ENCODE results near the gene F5. TPM values are rescaled to one million over a fixed set of nuclear protein-coding genes. Genes with fewer than 3 reads are reported as not detected.

Gene F5
- total RNA-seq, 2 experiments from 2014 or later = 8.9 to 11.0 TPM

- POLR2A ChIA-PET = no interaction called here
- H3K27ac Mint-ChIP-seq = no peak overlapping the region
- peaks cover 8% of the 10 kb centered on the region for H3K36me3 Mint-ChIP-seq (ENCODE audit: low read depth)
- CTCF ChIA-PET = no interaction called here
- peaks cover 16% of the 10 kb centered on the region for H3K4me1 Mint-ChIP-seq
- no peaks in the 10 kb centered on the region for H3K9me3 Mint-ChIP-seq
- no peak overlapping the region for H3K4me3 Mint-ChIP-seq
- H3K27me3 Mint-ChIP-seq = no peaks in the 10 kb centered on the region
- DNase-seq = no peak
Observed at GRCh38 chr1:169527451-169528214, 58.6 kb downstream of the F5 start.

GRCh38 chr1:169527001-169527400 lies 59.3 kb downstream of the F5 start:
- no peak for DNase-seq
- CTCF ChIA-PET = no interaction called here
- POLR2A ChIA-PET = no interaction called here
- peaks cover 8% of the 10 kb centered on the region for H3K36me3 Mint-ChIP-seq (ENCODE audit: low read depth)
- peaks cover 16% of the 10 kb centered on the region for H3K4me1 Mint-ChIP-seq
- H3K4me3 Mint-ChIP-seq = no peak overlapping the region
- H3K9me3 Mint-ChIP-seq = no peaks in the 10 kb centered on the region
- no peak overlapping the region for H3K27ac Mint-ChIP-seq
- H3K27me3 Mint-ChIP-seq = no peaks in the 10 kb centered on the region

- H3K27me3 Mint-ChIP-seq = no peaks in the 10 kb centered on the region
- no peak overlapping the region for H3K4me3 Mint-ChIP-seq
- CTCF ChIA-PET = no interaction called here
- H3K36me3 Mint-ChIP-seq (ENCODE audit: low read depth) = peaks cover 9% of the 10 kb centered on the region
- POLR2A ChIA-PET = no interaction called here
- H3K9me3 Mint-ChIP-seq = no peaks in the 10 kb centered on the region
- no peak overlapping the region for H3K27ac Mint-ChIP-seq
- H3K4me1 Mint-ChIP-seq = peaks cover 16% of the 10 kb centered on the region
- DNase-seq = no peak
Observed at GRCh38 chr1:169526120-169526832, 60.0 kb downstream of the F5 start.

- no peak overlapping the region for H3K4me3 Mint-ChIP-seq
- CTCF ChIA-PET = no interaction called here
- H3K27ac Mint-ChIP-seq = no peak overlapping the region
- H3K9me3 Mint-ChIP-seq = no peaks in the 10 kb centered on the region
- no peak for DNase-seq
- peaks cover 7% of the 10 kb centered on the region for H3K36me3 Mint-ChIP-seq (ENCODE audit: low read depth)
- no peaks in the 10 kb centered on the region for H3K27me3 Mint-ChIP-seq
- H3K4me1 Mint-ChIP-seq = peaks cover 16% of the 10 kb centered on the region
- POLR2A ChIA-PET = no interaction called here
Observed at GRCh38 chr1:169525391-169525790, 60.9 kb downstream of the F5 start.

GRCh38 chr1:169523904-169524303 lies 62.4 kb downstream of the F5 start:
- Mint-ChIP-seq H3K4me1 (peaks cover 8% of the 10 kb centered on the region), H3K4me3 (no peak overlapping the region)
- POLR2A ChIA-PET = no interaction called here

GRCh38 chr1:169521226-169521625 lies 65.1 kb downstream of the F5 start:
- ChIA-PET POLR2A (no interaction called here), CTCF (no interaction called here)
- Mint-ChIP-seq H3K27me3 (no peaks in the 10 kb centered on the region), H3K4me1 (no peaks in the 10 kb centered on the region), H3K9me3 (no peaks in the 10 kb centered on the region), H3K27ac (no peak overlapping the region), H3K36me3 (ENCODE audit: low read depth) (peaks cover 32% of the 10 kb centered on the region), H3K4me3 (no peak overlapping the region)
- no peak for DNase-seq

More at GRCh38 chr1:169523904-169524303, 62.4 kb downstream of the F5 start:
- Mint-ChIP-seq H3K36me3 (ENCODE audit: low read depth) (peaks cover 17% of the 10 kb centered on the region), H3K27ac (no peak overlapping the region), H3K27me3 (no peaks in the 10 kb centered on the region), H3K9me3 (no peaks in the 10 kb centered on the region)
- no peak for DNase-seq
- CTCF ChIA-PET = interaction anchor here (0.6 kb wide), 1 partner anchor 251 kb away, joined by 3 read pairs; no protein-coding TSS in a partner anchor

- no peak for DNase-seq
- H3K4me3 Mint-ChIP-seq = no peak overlapping the region
- no peaks in the 10 kb centered on the region for H3K4me1 Mint-ChIP-seq
- no peaks in the 10 kb centered on the region for H3K27me3 Mint-ChIP-seq
- no peak overlapping the region for H3K27ac Mint-ChIP-seq
- POLR2A ChIA-PET = no interaction called here
- CTCF ChIA-PET = no interaction called here
- no peaks in the 10 kb centered on the region for H3K9me3 Mint-ChIP-seq
- peaks cover 46% of the 10 kb centered on the region for H3K36me3 Mint-ChIP-seq (ENCODE audit: low read depth)
Observed at GRCh38 chr1:169517558-169518186, 68.6 kb downstream of the F5 start.

GRCh38 chr1:169515641-169516040 lies 70.6 kb downstream of the F5 start:
- Mint-ChIP-seq H3K27me3 (no peaks in the 10 kb centered on the region), H3K9me3 (no peaks in the 10 kb centered on the region), H3K36me3 (ENCODE audit: low read depth) (peaks cover 44% of the 10 kb centered on the region), H3K4me3 (no peak overlapping the region), H3K4me1 (no peaks in the 10 kb centered on the region), H3K27ac (no peak overlapping the region)
- DNase-seq = no peak
- CTCF ChIA-PET = no interaction called here
- POLR2A ChIA-PET = no interaction called here

- no peak for DNase-seq
- no peak overlapping the region for H3K4me3 Mint-ChIP-seq
- no peaks in the 10 kb centered on the region for H3K27me3 Mint-ChIP-seq
- H3K36me3 Mint-ChIP-seq (ENCODE audit: low read depth) = peaks cover 39% of the 10 kb centered on the region
- ChIA-PET POLR2A (no interaction called here), CTCF (no interaction called here)
- H3K27ac Mint-ChIP-seq = no peak overlapping the region
- H3K4me1 Mint-ChIP-seq = peaks cover 1% of the 10 kb centered on the region
- H3K9me3 Mint-ChIP-seq = no peaks in the 10 kb centered on the region
Observed at GRCh38 chr1:169514566-169515270, 71.6 kb downstream of the F5 start.

- Mint-ChIP-seq H3K4me3 (no peak overlapping the region), H3K27me3 (no peaks in the 10 kb centered on the region), H3K4me1 (peaks cover 13% of the 10 kb centered on the region), H3K27ac (no peak overlapping the region), H3K9me3 (no peaks in the 10 kb centered on the region), H3K36me3 (ENCODE audit: low read depth) (peaks cover 29% of the 10 kb centered on the region)
- POLR2A ChIA-PET = no interaction called here
- CTCF ChIA-PET = no interaction called here
- no peak for DNase-seq
Observed at GRCh38 chr1:169513208-169513607, 73.1 kb downstream of the F5 start.

- H3K36me3 Mint-ChIP-seq (ENCODE audit: low read depth) = peaks cover 20% of the 10 kb centered on the region
- DNase-seq = no peak
- POLR2A ChIA-PET = no interaction called here
- CTCF ChIA-PET = interaction anchor here (0.6 to 0.7 kb wide), 2 partner anchors 35 to 439 kb away, joined by 3 to 4 read pairs; no protein-coding TSS in a partner anchor
- no peaks in the 10 kb centered on the region for H3K9me3 Mint-ChIP-seq
- H3K27ac Mint-ChIP-seq = no peak overlapping the region
- H3K27me3 Mint-ChIP-seq = no peaks in the 10 kb centered on the region
- no peak overlapping the region for H3K4me3 Mint-ChIP-seq
- H3K4me1 Mint-ChIP-seq = peaks cover 14% of the 10 kb centered on the region
Observed at GRCh38 chr1:169511316-169512005, 74.8 kb downstream of the F5 start.

- H3K4me3 Mint-ChIP-seq = no peak overlapping the region
- ChIA-PET POLR2A (interaction anchor here (1.1 kb wide), 1 partner anchor 18 kb away, joined by 4 read pairs; no protein-coding TSS in a partner anchor), CTCF (interaction anchor here (0.8 kb wide), 1 partner anchor 906 kb away, joined by 3 read pairs; no protein-coding TSS in a partner anchor)
- no peaks in the 10 kb centered on the region for H3K9me3 Mint-ChIP-seq
- H3K4me1 Mint-ChIP-seq = peaks cover 14% of the 10 kb centered on the region
- DNase-seq = no peak
- H3K27me3 Mint-ChIP-seq = no peaks in the 10 kb centered on the region
- peaks cover 10% of the 10 kb centered on the region for H3K36me3 Mint-ChIP-seq (ENCODE audit: low read depth)
- H3K27ac Mint-ChIP-seq = no peak overlapping the region
Observed at GRCh38 chr1:169510060-169510459, 76.2 kb downstream of the F5 start.
